Vagina (tissue), 2 donors: ENCODE measurements around the gene CACHD1. TPM values are rescaled to one million over a fixed set of nuclear protein-coding genes. Genes with fewer than 3 reads are reported as not detected.

Experiments
- DNase-seq, 2 donors: peaks; one replicate each; pipeline ENCODE4 v3.0.0-alpha.2; 2017; ENCODE audit errors: extremely low spot score in 2 of 2
- H3K27ac ChIP-seq: fragments of 200-600 bp; sonication (generic); one replicate; pipeline ENCODE4 v1.5.1; 2019
- H3K27me3 ChIP-seq: fragments of 200-600 bp; sonication (generic); one replicate; pipeline ENCODE4 v1.5.1; 2019
- H3K36me3 ChIP-seq, 2 donors: fragments of 200-600 bp; sonication (generic); one replicate each; pipeline ENCODE4 v1.5.1; 2017 to 2019
- H3K4me1 ChIP-seq: fragments of 200-600 bp; sonication (generic); one replicate; pipeline ENCODE4 v1.5.1; 2019
- H3K4me3 ChIP-seq, 2 donors: fragments of 200-600 bp; sonication (generic); 1 replicate in 1 of 2; 2 replicates in 1 of 2; pipeline ENCODE4 v1.5.1; 2016 to 2019
- H3K9me3 ChIP-seq: fragments of 200-600 bp; sonication (generic); one replicate; pipeline ENCODE4 v1.5.1; 2019
- POLR2A ChIP-seq, 2 donors: fragments of 450-650 bp; IDR thresholded peaks; one replicate each; pipeline ENCODE4 v1.6.1; 2017; ENCODE audit warnings: antibody characterized with exemption in 2 of 2, mild to moderate bottlenecking in 2 of 2, moderate library complexity in 2 of 2
- POLR2AphosphoS5 ChIP-seq, 2 donors: sonication (generic); formaldehyde crosslinking; IDR thresholded peaks; one replicate each; pipeline ENCODE4 v1.9.0; 2017; ENCODE audit warnings: antibody characterized with exemption in 2 of 2, mild to moderate bottlenecking in 2 of 2, low read depth in 1 of 2; ENCODE audit not compliant: insufficient read depth in 1 of 2
- intact Hi-C: fragments of 100-400 bp; cut with DNase I; formaldehyde crosslinking; loops from one replicate; pipeline ENCODE4 v1.15.1; 2023
- total RNA-seq: library from RNA; depleted of rRNA; stranded (reverse); fragments of >200 nt; gene quantifications from one replicate; pipeline ENCODE4 v1.2.3, GENCODE V29; 2016
- TF ChIP-seq, protein P1 (sequence below), 3 experiments: fragments of 450-650 bp in 2 of 3; fragments of 200-600 bp in 1 of 3; sonication (generic) in 1 of 3; IDR thresholded peaks; one replicate each; pipeline ENCODE4 v1.5.1; 2017 to 2019; ENCODE audit warnings: antibody characterized with exemption in 3 of 3, mild to moderate bottlenecking in 2 of 3, moderate library complexity in 2 of 3

The CACHD1 gene
- total RNA-seq, 1 donor from 2014 or later: 27.7 TPM

- Histone ChIP-seq H3K4me1 (peaks cover 56% of the 10 kb centered on the region), H3K27me3 (no peaks in the 10 kb centered on the region), H3K9me3 (no peaks in the 10 kb centered on the region), H3K4me3 (no peak overlapping the region), H3K36me3 (no peaks in the 10 kb centered on the region), H3K27ac (no peak overlapping the region)
- TF ChIP-seq POLR2A (IDR thresholded peaks at IDR 0.05) (no peak), POLR2AphosphoS5 (IDR thresholded peaks at IDR 0.05; ENCODE audit: insufficient read depth in 1 of 2, low read depth in 1 of 2) (no peak)
- TF ChIP-seq, protein P1, sequence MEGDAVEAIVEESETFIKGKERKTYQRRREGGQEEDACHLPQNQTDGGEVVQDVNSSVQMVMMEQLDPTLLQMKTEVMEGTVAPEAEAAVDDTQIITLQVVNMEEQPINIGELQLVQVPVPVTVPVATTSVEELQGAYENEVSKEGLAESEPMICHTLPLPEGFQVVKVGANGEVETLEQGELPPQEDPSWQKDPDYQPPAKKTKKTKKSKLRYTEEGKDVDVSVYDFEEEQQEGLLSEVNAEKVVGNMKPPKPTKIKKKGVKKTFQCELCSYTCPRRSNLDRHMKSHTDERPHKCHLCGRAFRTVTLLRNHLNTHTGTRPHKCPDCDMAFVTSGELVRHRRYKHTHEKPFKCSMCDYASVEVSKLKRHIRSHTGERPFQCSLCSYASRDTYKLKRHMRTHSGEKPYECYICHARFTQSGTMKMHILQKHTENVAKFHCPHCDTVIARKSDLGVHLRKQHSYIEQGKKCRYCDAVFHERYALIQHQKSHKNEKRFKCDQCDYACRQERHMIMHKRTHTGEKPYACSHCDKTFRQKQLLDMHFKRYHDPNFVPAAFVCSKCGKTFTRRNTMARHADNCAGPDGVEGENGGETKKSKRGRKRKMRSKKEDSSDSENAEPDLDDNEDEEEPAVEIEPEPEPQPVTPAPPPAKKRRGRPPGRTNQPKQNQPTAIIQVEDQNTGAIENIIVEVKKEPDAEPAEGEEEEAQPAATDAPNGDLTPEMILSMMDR (IDR thresholded peaks at IDR 0.05): no peak
- intact Hi-C loops: no loop called here
- DNase-seq: no peak
Measured at GRCh38 chr1:64537942-64538341, 68.0 kb downstream of the CACHD1 start.

DNA sequence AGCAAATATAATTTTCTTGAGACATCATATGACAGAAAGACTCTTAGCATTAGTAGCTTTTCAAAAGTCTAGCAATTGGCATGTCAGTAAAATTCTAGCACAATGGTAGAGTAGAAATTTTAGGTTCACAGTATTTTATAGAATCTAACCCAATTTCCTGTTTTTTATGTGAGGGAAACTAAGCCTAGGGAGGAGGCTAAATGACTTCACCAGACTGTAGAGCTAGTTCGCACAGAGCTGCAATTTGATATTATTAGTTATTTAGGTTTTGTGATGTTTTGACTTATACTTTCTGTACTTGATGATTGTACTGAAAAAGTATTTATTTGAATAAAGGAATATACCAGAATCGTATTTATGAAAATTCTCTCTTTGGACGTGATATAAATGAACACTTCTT is 68.5 kb downstream of the CACHD1 start:
- Histone ChIP-seq H3K36me3 (no peaks in the 10 kb centered on the region), H3K9me3 (no peaks in the 10 kb centered on the region), H3K27ac (no peak overlapping the region), H3K27me3 (no peaks in the 10 kb centered on the region), H3K4me3 (no peak overlapping the region), H3K4me1 (peaks cover 59% of the 10 kb centered on the region)
- intact Hi-C loops: no loop called here
- no peak for DNase-seq
- TF ChIP-seq, protein P1 (IDR thresholded peaks at IDR 0.05): no peak
- no peak for TF ChIP-seq POLR2AphosphoS5 (IDR thresholded peaks at IDR 0.05; ENCODE audit: insufficient read depth in 1 of 2, low read depth in 1 of 2)
- no peak for TF ChIP-seq POLR2A (IDR thresholded peaks at IDR 0.05)

- peaks cover 68% of the 10 kb centered on the region for H3K4me1 ChIP-seq
- DNase-seq: no peak
- no peak overlapping the region for H3K4me3 ChIP-seq
- H3K27me3 ChIP-seq: no peaks in the 10 kb centered on the region
- intact Hi-C loops: no loop called here
- TF ChIP-seq POLR2A (IDR thresholded peaks at IDR 0.05) (no peak), POLR2AphosphoS5 (IDR thresholded peaks at IDR 0.05; ENCODE audit: insufficient read depth in 1 of 2, low read depth in 1 of 2) (no peak)
- TF ChIP-seq, protein P1 (IDR thresholded peaks at IDR 0.05): no peak
- H3K27ac ChIP-seq: peak overlapping the region; percentile 60
- no peaks in the 10 kb centered on the region for H3K36me3 ChIP-seq
- no peaks in the 10 kb centered on the region for H3K9me3 ChIP-seq
Measured at GRCh38 chr1:64539289-64539688, 69.4 kb downstream of the CACHD1 start.

- Histone ChIP-seq H3K4me3 (peak overlapping the region; percentile 26 to 27), H3K4me1 (peaks cover 71% of the 10 kb centered on the region), H3K27ac (peak overlapping the region; percentile 60), H3K36me3 (no peaks in the 10 kb centered on the region), H3K27me3 (no peaks in the 10 kb centered on the region), H3K9me3 (no peaks in the 10 kb centered on the region)
- TF ChIP-seq POLR2A (IDR thresholded peaks at IDR 0.05) (no peak), POLR2AphosphoS5 (IDR thresholded peaks at IDR 0.05; ENCODE audit: insufficient read depth in 1 of 2, low read depth in 1 of 2) (no peak)
- TF ChIP-seq, protein P1 (IDR thresholded peaks at IDR 0.05): no peak
- DNase-seq: no peak
- intact Hi-C loops: loop anchor here (10.0 kb wide), 1 partner anchor 65 kb away; the partner anchor contains the start of gene CACHD1
Measured at GRCh38 chr1:64539781-64540218, 69.9 kb downstream of the CACHD1 start.

DNA sequence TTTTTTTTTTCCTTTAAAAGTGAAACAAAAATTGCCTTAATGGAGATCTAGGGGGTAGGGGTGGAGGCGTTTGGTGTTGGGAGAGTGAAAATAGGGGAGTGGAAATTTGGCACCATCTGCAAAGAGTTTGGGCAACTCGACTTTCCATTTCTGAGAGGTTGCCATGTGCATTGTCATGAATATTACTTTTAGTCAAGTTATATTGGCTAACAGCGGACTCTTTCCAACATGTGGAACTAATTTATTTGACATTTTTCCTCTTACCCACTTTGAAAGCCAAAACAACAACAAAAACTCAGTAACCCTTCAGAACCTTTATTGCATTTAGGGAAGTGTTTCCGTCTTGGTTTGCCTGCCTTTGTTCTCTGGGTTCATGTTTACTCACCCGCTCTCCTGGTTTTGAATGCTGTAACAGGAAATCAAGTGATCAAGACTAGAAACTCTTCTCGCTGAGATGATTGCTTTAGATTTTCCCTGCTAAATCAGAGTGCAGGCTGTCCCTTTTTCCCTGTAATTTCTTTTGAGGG is 70.4 kb downstream of the CACHD1 start:
- peak overlapping the region; percentile 26 to 27 for H3K4me3 ChIP-seq

More for the DNA sequence above, 70.4 kb downstream of the CACHD1 start:
- TF ChIP-seq POLR2AphosphoS5 (IDR thresholded peaks at IDR 0.05; ENCODE audit: insufficient read depth in 1 of 2, low read depth in 1 of 2) (peak in 1 of 2 donors; percentile 91), POLR2A (IDR thresholded peaks at IDR 0.05) (no peak)
- TF ChIP-seq, protein P1 (IDR thresholded peaks at IDR 0.05): no peak
- Histone ChIP-seq H3K27ac (peak overlapping the region; percentile 60), H3K9me3 (no peaks in the 10 kb centered on the region), H3K4me1 (peaks cover 71% of the 10 kb centered on the region), H3K27me3 (no peaks in the 10 kb centered on the region), H3K36me3 (no peaks in the 10 kb centered on the region)
- DNase-seq: no peak
- intact Hi-C loops: loop anchor here (10.0 kb wide), 1 partner anchor 66 kb away; the partner anchor contains the start of gene CACHD1
